Activated CD4-positive, CD25-positive, alpha-beta regulatory T cell (primary cell): ENCODE data around the gene EFNA2.

Source experiments
- DNase-seq, 4 experiments: peaks; one replicate each; lab custom pipeline; 2025; lab: John Stamatoyannopoulos, UW

Gene EFNA2

DNA sequence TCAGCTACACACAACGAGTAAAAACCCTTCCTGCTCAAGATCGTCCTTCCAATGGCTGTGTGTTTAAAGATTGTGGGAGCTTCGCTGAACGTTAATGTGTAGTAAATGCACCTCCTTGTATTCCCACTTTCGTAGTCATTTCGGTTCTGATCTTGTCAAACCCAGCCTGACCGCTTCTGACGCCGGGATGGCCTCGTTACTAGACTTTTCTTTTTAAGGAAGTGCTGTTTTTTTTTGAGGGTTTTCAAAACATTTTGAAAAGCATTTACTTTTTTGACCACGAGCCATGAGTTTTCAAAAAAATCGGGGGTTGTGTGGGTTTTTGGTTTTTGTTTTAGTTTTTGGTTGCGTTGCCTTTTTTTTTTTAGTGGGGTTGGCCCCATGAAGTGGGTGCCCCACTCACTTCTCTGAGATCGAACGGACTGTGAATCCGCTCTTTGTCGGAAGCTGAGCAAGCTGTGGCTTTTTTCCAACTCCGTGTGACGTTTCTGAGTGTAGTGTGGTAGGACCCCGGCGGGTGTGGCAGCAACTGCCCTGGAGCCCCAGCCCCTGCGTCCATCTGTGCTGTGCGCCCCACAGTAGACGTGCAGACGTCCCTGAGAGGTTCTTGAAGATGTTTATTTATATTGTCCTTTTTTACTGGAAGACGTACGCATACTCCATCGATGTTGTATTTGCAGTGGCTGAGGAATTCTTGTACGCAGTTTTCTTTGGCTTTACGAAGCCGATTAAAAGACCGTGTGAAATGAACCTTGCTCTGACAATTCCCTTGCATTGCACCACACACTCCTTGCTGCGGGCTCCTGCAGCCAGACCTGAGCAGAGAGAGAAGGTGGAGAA is 13.0 kb upstream of the EFNA2 start:
- no peak for DNase-seq

DNA sequence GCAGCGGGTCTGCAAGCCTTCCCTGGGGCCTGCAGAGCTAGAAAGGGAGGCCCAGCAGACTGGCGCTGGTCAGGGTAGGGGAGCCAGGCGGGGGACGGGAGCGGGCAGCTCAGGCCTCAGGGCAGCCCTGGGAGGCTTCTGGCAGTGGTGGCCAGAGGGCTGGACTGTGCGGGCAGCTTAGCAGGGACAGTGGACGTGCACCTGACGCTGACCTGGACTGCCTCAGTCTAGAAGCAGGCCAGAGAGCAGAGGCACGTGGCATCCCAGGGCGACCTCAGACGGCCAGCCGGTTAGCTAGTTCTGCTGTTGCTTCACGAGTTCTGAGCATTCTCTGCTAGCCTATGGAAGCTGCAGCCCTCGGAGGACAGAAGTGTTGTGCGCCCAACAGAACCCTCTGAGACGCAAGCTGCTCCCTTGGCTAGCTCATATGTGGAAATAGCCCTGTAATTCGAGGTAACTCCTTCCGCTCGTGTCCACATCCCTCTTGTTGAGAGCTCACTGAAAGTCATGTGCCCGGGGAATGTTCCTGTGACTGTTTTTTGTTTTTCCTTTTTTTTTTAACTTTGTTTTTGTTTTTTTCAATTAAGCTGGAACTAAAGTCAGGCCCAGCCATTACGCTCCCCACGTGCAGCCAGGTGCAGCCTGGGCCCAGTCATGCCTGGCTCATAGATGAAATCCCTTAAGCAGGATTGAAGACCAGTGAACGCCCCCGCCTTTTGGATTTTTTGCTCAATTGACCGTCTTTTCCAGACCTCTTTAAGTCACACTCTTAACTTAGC is 12.2 kb upstream of the EFNA2 start:
- DNase-seq = no peak

DNA sequence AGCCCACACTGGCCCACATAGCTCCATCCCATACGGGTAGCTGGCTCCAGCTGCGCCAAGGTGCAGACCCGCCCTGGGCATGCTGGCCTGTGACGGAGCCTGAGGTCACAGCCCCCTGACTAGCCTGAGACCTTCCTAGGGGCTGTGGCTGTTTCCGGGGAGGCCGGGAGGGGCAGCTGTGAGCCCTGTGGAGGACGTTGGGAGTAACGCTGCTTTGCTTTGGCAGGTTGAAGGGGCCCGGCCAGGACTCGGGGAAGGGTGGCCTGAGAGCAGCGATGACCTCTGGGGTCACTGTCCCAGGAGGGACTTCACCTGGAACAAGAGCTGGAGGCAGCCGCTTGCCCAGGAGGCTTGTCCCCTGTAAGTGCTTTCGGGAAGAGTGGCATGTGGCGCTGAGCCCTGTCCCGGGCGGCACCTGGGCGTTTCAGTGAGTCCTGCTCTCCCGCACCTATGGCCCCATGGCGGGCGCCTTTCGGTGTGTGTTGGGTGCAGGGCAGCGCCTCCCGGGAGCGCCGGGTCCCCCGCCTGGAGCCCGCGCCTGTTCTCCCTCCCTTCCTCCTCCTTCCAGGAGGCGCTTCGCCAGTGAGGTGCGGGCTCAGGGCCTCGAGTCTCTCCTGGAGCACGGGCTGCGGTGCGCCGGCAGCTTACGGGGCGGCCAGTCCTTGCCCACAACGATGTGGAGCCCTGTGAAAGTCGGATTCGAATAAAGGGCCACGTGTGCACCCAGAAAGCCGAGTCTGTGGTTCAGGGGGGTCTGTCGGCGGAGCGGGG is 11.4 kb upstream of the EFNA2 start:
- no peak for DNase-seq

DNA sequence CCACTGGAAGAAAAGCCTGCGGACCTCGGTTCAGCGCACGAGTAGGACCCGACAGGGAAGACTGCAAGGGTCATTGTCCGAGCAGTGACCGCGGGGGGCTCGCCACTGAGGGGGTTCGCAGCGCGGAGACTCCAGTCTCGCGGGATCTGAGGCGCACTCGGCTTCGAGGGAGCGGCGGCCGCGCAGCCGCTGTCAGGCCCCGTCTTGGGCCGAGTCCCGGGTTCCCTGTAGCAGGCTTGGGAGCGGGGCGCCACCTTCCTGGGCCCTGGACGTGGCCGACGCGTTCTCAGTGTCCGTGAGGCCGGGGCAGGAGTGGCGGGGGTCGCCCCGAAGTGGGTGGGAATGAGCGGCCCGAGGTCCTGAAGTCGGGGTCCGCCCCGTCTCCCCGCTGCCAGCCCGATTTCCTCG is 10.8 kb upstream of the EFNA2 start:
- DNase-seq = no peak

DNA sequence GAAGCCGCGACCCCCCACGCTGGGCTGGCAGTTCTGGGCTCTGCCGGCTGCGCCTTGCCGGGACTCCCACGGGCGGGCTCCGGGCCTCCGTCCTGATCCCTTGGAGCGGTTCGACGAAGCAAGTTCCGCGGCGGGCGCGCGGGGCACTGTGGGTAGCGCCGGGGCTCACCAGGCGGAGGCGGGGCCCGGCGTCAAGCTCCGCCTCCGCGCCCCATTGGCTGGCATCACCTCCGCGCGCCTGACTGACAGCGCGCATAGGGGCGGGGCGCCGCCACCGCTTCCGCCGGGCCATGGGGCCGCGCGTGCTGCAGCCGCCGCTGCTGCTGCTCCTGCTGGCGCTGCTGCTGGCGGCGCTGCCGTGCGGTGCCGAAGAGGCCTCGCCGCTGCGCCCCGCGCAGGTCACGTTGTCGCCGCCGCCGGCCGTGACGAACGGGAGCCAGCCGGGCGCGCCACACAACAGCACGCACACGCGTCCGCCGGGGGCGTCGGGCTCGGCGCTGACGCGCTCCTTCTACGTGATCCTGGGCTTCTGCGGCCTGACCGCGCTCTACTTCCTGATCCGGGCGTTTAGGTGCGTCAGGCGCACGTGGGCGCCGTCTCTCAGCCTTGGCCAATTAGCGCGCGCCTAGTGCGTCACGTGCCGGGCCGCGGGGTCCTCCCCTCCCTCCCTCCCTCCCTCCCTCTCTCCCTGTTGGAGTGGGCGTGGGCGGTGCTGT is 10.3 kb upstream of the EFNA2 start, which contains the start of gene FAM174C:
FAM174C (plus strand) TSS at position 271 of the 716 bp plus-strand sequence; CDS start at position 291, 20 bp downstream.
- DNase-seq = peak; percentile 92 to 95 (median 94)

DNA sequence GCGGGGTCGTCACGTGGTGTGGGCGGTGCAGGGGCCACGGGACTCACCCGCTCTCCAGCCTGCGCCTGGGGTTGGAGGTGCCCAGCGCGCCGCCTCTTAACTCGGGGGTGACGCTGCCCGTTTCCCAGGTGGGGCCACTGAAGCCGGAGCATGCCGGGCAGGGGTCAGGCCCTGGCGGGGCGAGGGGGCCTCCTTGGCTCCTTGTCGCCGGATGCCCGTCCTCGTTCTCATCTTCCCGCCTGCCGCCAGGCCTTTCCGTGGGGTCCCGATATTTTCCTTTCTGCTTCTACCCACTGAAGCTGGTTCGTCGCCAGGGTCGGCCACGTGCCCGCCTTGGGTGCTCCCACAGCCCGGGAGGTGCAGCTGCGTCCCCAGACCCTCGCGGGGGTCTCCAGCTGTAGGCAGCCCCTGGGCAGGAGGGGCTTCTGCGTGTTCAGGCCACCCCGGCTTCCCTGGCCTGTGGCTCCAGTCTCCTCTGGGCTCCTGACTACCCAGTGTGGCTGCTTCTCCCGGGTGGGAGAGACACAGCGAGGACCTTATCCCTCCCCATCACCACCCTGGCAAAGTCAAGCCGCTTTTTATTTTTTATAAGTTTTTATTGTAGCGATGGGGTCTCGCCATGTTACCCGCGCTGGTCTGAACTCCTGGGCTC is 9.6 kb upstream of the EFNA2 start:
- no peak for DNase-seq

DNA sequence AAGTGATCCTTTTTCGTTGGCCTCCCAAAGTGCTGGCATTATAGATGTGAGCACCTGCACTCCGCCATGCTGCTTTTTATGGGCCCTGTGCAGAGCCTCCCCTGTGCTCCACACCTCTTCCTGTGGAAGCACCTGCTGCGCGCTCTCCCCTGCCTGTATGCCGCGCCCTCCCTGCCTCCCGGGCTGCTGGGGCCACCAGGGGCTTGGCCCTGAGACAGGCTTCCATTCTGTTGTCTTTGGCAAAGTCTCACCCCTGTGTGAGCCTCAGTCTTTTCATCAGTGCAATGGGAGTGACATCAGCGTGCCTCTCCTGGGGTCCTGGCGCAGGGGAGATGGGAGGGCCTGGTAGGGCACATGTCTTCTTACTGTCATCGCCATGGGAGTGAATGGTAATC is 9.0 kb upstream of the EFNA2 start:
- no peak for DNase-seq

DNA sequence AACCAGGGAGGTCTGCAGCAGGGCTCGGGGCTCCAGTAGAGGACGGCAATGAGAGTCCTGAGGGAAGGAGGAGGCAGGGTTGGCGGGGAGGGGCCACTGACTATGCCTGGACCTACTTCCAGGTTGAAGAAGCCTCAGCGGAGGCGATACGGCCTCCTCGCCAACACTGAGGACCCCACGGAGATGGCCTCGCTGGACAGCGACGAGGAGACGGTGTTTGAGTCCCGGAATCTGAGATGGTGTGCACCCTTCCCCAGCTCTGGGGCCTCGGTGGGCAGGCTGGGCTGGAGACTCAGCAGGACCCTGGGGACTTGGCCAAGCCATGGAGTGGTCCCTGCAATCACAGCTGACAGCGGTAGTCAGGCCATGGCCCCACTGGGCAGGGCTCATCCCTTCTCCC is 8.6 kb upstream of the EFNA2 start:
- no peak for DNase-seq

DNA sequence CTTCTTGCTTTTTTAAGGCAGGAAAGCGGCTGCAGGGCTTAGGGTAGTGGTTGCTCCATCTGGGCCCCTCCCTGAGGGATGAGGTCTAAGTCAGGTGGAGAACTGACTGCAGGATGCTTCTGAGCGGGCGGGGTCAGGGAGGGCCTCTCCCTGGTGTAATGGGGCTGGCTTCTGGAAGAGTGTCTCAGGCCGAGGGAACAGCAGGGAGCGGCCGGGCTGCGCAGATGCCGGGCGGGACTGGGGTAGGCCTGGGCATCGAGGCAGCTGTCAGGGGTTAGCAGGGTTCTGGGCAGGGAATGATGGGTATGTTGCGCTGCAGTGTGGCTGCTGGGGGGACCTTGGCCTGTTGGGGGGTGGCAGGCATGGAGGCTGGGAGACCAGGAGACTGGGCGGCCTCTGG is 7.6 kb upstream of the EFNA2 start:
- DNase-seq = no peak

DNA sequence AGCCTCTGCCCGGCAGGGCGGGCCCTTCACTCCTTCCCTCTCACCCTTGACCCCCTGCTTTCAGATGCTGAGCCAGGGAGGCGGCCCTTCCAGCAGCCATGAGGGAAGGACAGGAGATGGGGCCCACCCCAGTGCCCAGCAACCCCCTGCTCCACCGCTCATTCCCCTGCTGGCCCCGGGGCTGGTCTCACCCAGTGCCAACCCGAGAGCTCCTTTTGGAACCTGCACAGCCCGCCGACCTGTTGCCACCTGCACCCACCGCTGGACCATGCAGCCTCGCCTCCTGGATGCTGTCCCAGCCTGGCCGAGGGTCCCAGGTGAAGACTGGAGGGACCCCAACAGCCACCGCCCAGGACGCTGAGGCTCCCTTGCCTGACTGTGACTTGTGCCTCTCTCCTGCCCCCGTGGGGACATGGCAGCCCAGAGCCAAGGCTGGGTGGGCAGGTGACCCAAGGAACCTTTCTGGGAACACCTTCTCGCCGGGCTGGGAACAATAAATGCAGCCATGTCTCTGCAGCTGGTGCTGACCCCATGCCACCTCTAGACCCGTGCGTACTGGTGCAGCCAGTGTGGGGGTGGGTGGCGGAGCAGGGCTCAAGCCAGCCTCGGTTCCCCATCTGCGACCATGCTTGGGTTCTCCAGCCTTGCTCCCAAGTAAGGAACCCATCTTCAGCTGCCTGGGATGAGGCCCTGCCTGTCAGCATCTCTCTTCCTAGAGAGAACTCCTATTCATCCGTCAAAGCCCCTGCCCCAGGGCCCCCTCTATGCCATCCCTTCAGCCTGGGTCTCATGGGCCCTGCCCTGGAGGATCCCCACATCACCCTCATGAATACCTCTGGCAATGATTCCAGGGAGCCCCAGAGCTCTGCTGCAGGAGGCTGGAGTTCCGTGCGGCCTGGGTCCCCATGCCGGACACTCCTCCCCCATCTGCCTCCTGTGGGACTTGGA is 6.7 kb upstream of the EFNA2 start:
- no peak for DNase-seq

DNA sequence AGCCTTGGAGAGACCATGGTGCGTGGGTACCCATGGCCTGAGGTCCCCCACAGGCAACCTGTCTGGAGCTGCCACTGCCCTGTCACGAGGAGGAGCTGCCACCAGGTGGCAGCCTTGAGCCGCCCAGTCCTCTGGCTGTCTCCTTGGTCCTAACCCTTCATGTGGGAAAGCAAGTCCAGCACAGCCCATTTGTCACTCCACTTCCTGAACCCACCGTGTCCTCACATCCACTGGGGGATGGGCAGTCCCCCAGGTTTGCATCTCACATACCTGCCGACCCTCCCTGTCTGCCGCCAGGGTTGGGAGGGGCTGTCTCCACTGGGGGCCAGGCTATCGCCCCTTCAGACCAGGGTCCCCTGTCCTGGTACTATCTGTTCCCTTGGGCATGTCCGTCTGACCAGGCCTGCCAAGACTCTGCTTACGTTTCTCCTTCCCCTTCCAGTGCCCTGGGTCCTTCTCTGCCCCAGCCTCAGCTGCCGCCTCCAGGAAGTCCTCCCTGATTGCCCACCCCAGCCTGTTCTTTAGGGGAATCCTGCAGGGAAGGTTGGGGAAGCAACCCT is 5.8 kb upstream of the EFNA2 start:
- peak; percentile 54 to 69 (median 64) for DNase-seq

DNA sequence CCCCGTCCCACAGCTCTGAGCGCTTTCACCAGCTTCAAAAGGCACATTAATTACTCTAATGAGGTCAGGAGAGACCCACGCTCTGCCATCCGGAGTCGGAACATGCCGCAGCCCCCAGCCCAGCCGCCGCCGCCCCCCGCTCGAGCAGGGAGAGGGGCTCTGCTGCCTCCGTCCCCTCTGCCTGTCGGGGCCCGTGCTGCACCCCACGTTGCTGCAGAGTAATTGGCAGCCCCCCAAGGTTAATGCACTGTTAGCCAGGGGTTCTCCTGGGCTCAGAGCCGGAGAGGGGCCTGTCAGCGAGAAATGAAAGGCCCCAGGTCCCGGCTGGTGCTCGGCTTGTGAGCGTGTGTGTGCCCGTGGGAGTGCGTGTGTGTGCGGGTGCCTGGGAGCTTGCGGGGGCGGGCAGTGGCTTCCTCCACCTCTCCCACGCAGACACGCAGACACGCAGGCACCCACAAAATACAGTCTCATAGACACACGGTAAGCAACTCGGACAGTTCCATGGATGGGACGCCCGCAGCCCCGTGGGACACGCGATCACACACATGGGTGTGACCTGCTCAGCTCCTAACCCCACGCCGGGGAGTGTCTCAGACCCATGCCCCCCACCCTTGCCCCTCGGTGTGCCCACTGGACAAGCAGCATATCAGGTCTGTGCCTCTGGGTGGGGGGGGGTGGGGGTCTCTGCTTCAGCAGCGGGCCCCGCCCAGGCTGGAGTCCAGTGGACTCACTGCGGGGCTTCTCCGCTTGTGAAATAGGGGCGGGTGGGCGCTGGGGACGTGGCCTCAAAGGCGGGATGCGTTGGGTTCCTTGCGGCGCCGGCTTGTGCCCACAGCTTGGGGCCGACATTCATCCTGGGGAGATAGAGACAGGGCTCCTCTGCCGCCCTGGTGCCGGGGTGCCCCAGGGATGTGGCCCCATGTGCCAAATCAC is 4.8 kb upstream of the EFNA2 start:
- DNase-seq = no peak

DNA sequence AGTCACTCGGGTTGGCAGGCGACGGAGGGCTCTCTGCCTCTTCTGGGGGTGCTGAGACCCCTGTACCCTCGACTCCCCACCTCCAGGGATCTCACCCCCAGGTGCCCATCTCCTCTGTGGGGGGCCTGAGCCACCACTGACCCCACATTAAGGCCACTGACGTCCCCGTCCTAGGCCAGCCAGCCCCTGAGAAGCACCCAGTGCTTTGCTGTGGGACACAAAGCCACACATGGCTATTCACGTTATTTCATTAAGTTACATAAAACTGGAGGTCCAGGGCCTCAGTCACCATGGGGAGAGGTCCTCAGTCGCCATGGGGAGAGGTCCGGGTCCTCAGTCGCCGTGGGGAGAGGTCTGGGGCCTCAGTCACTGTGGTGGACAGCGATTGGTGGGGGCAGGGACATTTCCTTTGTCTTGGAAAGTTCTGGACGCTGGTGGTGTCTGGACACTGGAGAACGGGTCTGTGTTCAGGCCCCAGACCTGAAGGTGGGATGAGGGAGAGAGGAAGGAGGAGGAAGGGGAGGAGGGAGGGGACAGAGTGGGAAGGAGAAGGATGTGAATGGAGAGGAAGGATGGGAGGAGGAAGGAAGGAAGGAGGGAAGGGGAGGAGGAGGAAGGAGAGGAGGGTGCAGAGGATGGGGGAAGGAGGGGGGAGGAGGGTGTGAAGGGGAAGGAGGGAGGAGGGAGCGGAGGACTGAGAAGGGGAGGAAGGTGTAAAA is 3.9 kb upstream of the EFNA2 start:
- DNase-seq = no peak

DNA sequence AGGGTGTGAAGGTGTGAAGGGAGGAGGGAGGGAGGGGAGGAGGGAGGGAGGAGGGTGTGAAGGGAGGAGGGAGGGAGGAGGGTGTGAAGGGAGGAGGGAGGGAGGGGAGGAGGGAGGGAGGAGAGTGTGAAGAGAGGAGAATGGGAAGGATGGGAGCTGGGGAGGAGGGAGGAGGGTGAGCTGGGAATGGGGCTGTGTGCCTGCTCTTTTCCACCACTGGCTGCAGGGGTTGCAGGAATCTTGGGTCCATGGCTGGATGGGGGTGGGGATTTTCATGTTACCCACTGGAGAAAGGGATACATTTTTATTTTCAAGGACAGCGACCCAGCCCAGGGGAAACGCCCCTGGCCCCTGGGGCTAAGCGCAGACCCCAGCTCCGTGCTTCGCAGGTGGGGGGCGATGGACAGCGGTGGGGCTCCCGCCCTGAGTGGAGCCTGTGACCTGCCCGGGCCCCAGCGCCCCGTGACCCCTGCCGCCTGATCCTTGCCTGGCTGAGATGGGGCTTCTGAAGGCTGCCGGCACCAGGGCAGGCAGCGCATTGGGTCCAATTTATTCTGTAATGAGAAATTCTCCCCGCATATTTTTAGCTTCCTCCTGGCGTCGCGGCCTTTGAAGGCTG is 3.0 kb upstream of the EFNA2 start:
- DNase-seq = no peak

DNA sequence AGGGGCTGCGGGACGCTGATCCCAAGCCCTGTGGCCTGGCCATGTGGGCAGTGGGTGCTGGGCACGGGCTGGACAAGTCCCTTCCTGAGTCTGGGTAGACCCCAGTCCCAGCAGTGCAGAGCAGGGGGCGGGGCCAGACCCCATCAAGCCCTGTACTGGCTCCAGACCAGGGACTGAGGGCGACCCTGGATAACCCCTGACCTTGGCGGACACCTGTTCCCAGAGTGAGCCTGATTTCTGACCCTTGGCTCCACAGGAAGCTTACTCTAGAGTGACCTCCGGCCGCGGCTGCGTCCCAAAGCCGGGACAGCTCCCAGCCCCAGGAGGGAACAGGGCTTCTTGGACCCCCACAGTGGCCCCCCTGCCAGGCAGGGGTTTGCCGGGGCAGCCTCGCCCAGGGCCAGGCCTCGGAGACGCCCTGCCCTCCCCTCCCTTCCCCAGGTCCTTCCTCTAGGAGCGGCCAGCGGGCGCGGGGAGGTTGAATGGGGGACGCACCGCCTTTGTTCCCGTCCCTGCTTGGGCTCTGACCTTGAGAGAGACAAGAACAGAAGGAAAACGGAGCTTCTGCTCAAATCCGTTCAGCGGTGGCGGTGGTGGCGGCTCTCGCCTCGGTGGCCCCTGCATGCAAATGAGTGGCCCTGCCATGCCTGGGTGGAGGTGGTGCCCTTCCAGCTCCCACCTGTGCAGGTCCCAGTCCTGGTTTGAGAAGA is 2.3 kb upstream of the EFNA2 start:
- DNase-seq = no peak

DNA sequence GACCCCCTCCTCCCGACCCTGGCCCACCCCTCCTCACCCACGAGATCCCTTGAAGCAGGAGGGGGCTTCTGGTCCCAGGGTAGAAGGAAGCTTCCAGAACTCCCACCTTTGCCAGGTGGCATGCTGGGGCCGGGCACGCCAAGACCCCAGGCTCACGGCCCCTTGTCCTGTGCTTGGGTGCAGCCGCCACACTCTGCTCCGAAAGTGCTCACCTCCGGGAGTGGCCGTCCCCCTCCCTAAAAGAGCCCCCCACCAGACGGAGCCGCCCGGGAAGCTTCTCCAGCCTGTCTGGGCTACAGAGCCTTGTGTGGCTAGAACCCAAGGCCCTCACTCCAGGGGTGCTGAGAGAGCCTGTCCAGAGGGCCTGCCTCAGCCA is 1.8 kb upstream of the EFNA2 start:
- no peak for DNase-seq
